ENCODE data around the gene PTPRN2.

The PTPRN2 gene

GRCh38 chr7:158087196-158087595 is 500.4 kb downstream of the PTPRN2 start:
- no peak for DNase-seq (ENCODE audit: low read depth)

DNA sequence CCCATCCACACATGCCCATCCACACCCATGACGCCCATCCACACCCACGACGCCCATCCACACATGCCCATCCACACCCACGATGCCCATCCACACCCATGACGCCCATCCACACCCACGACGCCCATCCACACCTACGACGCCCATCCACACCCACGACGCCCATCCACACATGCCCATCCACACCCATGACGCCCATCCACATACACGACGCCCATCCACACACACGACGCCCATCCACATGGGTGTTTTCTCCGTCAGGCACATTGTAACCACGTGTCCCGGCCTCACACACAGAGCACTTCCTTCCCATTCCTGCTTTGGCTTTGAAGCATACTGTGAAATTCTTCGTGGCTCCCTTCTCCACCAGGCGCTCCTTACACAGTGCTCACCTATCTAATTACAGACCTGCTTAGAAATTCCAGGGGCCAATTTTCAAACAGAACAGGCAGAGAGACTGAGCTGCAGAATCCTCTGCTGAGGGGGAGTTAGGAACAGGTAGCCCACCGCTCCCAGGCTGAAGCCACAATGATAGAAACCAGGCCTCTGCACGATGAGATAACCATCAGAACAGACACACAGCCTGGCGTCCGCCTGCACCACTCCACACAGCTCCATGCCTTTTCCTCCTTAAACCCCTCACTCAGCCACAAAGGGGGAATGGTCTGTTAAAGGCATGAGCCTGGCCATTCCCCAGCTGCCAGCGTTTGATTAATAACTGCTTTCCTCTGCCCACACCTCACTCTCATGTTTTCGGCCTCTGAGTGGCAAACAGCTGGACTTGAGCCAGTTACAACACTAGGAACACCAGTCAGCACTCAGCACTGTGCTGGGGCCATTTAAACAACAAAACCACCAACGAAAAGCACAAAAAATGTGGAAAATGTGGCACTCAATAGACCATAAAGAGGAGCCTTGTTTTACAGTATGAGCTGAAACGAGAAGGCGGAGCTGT is 501.6 kb downstream of the PTPRN2 start:
- no peak for DNase-seq (ENCODE audit: low read depth)

DNA sequence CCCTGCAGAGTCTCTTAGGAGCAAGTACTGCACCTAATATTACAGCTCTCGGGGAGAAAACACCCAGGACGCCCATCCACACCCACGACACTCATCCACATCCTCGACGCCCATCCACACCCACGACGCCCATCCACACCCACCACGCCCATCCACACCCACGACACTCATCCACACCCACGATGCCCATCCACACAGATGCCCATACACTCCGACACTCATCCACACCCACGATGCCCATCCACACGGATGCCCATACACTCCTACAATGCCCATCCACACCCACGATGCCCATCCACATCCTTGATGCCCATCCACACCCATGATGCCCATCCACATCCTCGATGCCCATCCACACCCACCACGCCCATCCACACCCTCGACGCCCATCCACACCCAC is 503.1 kb downstream of the PTPRN2 start:
- no peak for DNase-seq (ENCODE audit: low read depth)

DNA sequence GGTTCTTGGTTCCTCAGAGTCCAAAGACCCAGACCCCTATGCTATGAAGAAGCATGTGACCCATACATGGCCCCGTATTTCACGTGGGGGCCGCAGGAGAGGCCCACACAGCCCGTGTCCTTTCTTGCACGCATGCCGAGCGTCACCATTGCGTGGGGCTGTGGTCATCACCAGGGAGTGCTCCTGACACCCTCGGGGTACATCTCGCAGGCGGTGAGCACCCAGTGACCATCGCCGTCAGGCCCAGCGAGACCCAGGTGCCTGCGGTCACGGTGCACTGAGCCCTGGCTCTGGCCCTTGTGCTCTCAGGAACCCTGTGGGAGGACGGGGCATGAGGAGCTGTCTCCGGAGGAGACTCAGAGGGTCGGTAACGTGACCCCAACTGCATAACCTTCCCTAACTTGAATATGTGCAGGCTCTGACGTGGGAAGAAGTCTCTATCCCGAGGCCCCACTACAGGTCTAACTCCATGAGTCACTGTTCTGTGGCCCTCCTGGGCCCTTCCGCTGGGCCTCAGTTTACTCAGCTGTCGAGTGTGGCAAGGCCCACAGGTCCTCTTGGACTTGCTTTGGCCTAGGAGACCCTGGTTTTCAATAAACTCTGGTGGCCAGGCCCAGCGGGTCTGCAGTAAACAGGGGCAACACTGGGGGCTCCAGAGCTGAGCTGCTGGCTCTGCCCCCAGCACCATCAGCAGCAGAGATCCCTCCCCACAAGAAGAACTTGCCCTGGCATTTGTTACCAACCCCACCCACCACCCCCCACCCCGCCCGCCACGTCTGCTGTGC is 503.9 kb downstream of the PTPRN2 start:
- no peak for DNase-seq (ENCODE audit: low read depth)

GRCh38 chr7:158082761-158083160 is 504.9 kb downstream of the PTPRN2 start:
- DNase-seq (ENCODE audit: low read depth), result no peak

DNA sequence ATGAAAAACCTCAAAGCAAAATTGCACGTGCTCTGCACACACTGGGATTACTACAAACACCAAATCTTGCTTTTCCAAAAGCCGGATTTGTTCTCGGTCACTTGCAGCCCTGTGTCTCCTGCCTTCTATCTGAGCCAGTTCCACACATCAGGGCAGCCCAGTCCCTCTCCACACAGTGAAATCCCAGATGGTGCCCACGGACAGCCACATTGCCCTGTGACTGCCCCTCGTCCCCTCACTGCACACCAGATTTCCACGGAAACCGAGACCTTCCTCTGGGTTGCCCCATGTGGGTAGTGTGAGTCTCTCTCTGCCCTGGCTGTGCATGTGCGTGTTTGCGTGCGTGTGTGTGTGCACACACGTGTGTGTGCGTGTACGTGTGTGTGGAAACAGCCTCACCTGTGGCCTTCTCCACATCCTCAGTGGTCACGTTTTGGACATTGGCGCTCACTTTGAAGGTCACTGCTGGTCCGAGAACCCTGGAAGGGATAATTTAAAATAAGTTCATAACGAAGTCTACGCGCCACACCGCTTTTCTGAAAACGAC is 506.7 kb downstream of the PTPRN2 start:
- DNase-seq (ENCODE audit: low read depth), result no peak

DNA sequence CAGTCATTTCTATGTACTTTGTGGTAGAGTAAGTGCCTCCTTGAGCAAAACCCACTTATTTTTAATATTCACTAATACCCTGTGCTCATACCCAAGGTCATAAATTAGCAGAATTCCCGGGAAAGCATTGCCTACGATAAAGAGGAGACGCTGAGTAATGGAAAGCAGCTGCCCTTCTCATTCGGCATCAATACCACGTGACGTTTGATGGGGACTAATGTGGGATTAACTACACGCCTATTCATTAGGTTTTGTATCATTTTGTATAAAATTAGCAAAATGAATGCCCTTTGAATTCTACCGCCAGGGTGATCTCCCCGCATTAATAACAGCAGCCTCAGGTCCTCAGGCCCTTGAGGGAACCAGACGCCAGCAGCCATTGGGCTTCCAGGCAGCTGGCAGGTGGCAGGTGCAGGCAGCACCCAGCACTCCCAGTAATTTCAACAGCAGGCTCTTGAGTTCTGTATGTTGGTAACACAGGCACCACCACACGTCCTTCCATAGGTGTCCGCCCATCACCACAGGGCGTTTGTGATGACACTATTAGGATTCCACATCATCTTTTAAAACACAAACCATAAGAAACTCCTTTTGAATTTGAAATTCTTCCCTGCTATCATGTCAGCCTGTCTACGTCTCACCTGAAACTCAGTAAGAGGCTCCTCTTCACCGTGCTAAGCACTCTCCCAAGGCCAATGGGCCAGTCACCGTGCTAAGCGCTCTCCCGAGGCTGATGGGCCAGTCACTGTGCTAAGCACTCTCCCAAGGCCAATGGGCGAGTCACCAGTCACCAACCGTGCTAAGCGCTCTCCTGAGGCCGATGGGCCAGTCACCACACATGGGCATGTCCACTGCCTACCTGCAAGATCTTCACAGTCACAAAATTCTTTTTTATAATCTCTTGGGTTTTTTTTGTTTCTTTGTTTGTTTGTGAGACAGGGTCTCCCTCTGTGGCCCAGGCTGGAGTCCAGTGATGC is 509.4 kb downstream of the PTPRN2 start:
- DNase-seq (ENCODE audit: low read depth), result no peak

GRCh38 chr7:158077151-158077840 is 510.3 kb downstream of the PTPRN2 start:
- no peak for DNase-seq (ENCODE audit: low read depth)

- DNase-seq (ENCODE audit: low read depth), result no peak
Observed at GRCh38 chr7:158076656-158077055, 511.0 kb downstream of the PTPRN2 start.

DNA sequence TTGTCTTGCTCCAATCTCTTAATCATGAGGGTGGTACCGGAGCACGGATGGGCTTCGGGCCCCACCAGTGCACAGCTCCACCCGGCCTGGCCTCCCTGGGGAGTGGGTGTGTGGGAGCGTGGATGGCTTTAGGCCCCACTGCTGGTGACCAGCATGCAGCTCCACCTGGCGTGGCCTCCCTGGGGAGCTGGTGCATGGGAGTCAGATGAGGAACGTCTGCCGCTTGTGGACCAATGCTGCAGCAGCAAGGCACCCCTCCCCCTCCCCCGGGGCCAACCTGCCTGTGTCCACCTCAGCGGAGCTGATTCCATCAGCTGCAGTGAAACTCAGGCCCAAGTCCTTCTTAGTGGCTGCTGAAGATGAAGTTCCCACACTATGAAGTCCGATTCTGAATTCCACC is 511.4 kb downstream of the PTPRN2 start:
- DNase-seq (ENCODE audit: low read depth), result no peak

- no peak for DNase-seq (ENCODE audit: low read depth)
Observed at GRCh38 chr7:158075633-158076001, 512.0 kb downstream of the PTPRN2 start.

DNA sequence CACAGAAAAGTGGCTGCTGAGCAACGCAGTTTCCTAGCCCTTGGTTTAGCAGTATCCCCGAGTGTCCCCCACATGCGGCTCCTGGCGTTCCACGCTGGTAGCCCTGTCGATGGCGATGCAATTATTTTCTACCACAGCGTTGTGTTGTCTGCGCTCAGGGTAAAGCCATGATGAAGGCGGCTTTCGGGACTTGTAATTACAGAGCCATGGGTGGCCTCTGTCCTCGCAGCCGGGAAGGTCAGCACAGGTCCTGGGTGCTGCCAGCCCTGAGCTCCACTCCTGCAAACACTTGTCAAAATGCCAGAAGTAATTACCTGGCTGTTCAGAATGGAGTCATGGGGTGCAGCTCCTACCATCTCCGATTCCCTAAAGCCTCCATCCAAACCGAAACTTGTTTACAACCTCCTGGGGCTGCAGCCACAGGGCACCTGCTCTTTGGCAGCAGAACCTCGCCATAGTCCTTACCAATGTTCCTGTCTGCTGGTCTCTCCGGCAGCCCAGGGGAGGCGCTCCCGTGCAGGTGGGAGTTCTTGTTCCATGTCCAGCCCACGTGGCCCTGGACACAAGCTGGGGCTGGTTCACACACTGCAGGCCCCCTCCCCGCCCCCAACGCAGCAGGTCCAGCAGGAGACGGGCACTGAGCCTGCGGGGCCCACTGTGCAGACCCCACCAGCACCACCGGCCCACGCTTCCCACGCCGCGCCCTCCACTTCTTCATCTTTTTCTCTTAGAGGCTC is 512.6 kb downstream of the PTPRN2 start:
- DNase-seq (ENCODE audit: low read depth), result no peak

- DNase-seq (ENCODE audit: low read depth), result no peak
Observed at GRCh38 chr7:158073845-158074840, 513.5 kb downstream of the PTPRN2 start.

DNA sequence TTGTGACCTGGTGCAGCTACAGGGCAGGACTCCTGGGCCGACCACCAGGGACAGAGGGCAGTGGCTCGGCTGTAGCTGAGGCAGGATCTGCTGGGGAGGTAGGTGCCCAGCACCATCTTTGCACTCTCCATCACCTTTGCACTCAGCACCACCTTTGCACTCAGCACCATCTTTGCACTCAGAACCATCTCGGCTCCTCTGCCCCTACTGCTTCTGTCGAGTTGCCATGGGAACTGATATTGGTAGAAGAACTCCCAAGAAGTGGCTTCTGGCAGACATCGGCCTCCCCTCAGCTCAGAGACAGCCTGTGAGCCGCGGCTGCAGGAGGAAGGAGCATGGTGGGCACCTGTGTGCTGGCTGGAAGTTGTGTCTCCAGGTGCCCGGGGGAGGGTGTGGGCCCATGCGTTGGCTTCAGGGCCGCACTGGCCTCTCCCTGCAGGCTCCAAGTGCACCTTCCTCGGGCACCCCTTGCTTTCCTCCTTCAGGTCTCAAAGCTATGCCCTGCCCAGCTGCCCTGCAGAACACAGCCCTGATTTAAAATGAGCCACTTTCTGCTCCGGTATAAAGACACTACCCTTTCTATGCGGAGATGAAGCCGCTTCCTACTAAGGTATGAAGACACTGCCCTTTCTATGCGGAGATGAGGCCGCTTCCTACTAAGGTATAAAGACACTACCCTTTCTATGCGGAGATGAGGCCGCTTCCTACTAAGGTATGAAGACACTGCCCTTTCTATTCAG is 514.5 kb downstream of the PTPRN2 start:
- DNase-seq (ENCODE audit: low read depth), result no peak

GRCh38 chr7:158070222-158070920 is 517.3 kb downstream of the PTPRN2 start:
- DNase-seq (ENCODE audit: low read depth), result no peak

- no peak for DNase-seq (ENCODE audit: low read depth)
Observed at GRCh38 chr7:158068853-158069252, 518.8 kb downstream of the PTPRN2 start.

GRCh38 chr7:158067931-158068482 is 519.6 kb downstream of the PTPRN2 start:
- DNase-seq (ENCODE audit: low read depth), result no peak
